ENCODE data around the gene MYBPH. TPM values are rescaled to one million over a fixed set of nuclear protein-coding genes. Genes with fewer than 3 reads are reported as not detected.
A peak's percentile ranks its signal among the peaks of the same experiment; 100 is the strongest.

The MYBPH gene
- total and polyA plus RNA-seq, 7 donors, result not detected

GRCh38 chr1:203188686-203189232 is 13.1 kb upstream of the MYBPH start:
- intact Hi-C loops (cut with DNase I), result no loop called here
- no peaks in the 10 kb centered on the region for H3K4me1 ChIP-seq
- TF ChIP-seq CTCF (IDR thresholded peaks at IDR 0.05), result no peak
- no peak for TF ChIP-seq POLR2AphosphoS5 (IDR thresholded peaks at IDR 0.05)
- TF ChIP-seq EP300 (IDR thresholded peaks at IDR 0.05), result no peak
- TF ChIP-seq POLR2A (IDR thresholded peaks at IDR 0.05), result no peak
- 53 to 84% methylated on average over 4 of the region's 4 CpGs for WGBS, 2 donors
- no peaks in the 10 kb centered on the region for H3K36me3 ChIP-seq
- no peak overlapping the region for H3K4me3 ChIP-seq
- peak; percentile 3 for DNase-seq
- no peaks in the 10 kb centered on the region for H3K27me3 ChIP-seq
- peaks cover 0 to 3% (median 0%) of the 10 kb centered on the region in 4 donors for H3K9me3 ChIP-seq
- H3K27ac ChIP-seq, result no peak overlapping the region

GRCh38 chr1:203187689-203188264 is 12.2 kb upstream of the MYBPH start:
- no peaks in the 10 kb centered on the region for H3K36me3 ChIP-seq
- H3K4me3 ChIP-seq, result no peak overlapping the region
- H3K27ac ChIP-seq, result no peak overlapping the region
- peak; percentile 0 for DNase-seq
- no peaks in the 10 kb centered on the region for H3K27me3 ChIP-seq
- H3K9me3 ChIP-seq, result peaks cover 0 to 3% (median 0%) of the 10 kb centered on the region in 4 donors
- intact Hi-C loops (cut with DNase I), result no loop called here
- TF ChIP-seq CTCF (IDR thresholded peaks at IDR 0.05) (no peak), EP300 (IDR thresholded peaks at IDR 0.05) (no peak), POLR2A (IDR thresholded peaks at IDR 0.05) (no peak), POLR2AphosphoS5 (IDR thresholded peaks at IDR 0.05) (no peak)
- 78 to 93% methylated on average over 3 of the region's 3 CpGs for WGBS, 2 donors
- no peaks in the 10 kb centered on the region for H3K4me1 ChIP-seq

- no peaks in the 10 kb centered on the region for H3K27me3 ChIP-seq
- no peak for TF ChIP-seq POLR2AphosphoS5 (IDR thresholded peaks at IDR 0.05)
- peak; percentile 56 for DNase-seq
- intact Hi-C loops (cut with DNase I), result no loop called here
- no peaks in the 10 kb centered on the region for H3K4me1 ChIP-seq
- H3K27ac ChIP-seq, result no peak overlapping the region
- 65 to 77% methylated on average over 7 of the region's 7 CpGs for WGBS, 2 donors
- H3K36me3 ChIP-seq, result no peaks in the 10 kb centered on the region
- no peak overlapping the region for H3K4me3 ChIP-seq
- H3K9me3 ChIP-seq, result peaks cover 0 to 3% (median 0%) of the 10 kb centered on the region in 4 donors
These were observed 11.7 kb upstream of the MYBPH start for GRCh38 chr1:203187304-203187685.

GRCh38 chr1:203186446-203187303 is 11.0 kb upstream of the MYBPH start, which contains the start of gene CHI3L1:
Gene CHI3L1 (minus strand): TSS chr1:203186704. CDS start chr1:203186623, 81 bp downstream.
- Histone ChIP-seq H3K4me3 (no peak within 1 kb of the TSS), H3K4me1 (no peaks in the 10 kb centered on the region), H3K27ac (no peak within 1 kb of the TSS), H3K27me3 (no peaks in the 10 kb centered on the region), H3K36me3 (no peaks in the 10 kb centered on the region), H3K9me3 (peaks cover 0 to 3% (median 0%) of the 10 kb centered on the region in 4 donors)
- no peak for TF ChIP-seq CTCF (IDR thresholded peaks at IDR 0.05)
- no peak for TF ChIP-seq POLR2AphosphoS5 (IDR thresholded peaks at IDR 0.05)
- no peak for TF ChIP-seq POLR2A (IDR thresholded peaks at IDR 0.05)
- WGBS, 2 donors, result 35 to 48% methylated on average over 14 of the region's 14 CpGs
- intact Hi-C loops (cut with DNase I), result no loop called here
- peak; percentile 64 for DNase-seq

- Histone ChIP-seq H3K4me1 (no peaks in the 10 kb centered on the region), H3K4me3 (no peak overlapping the region), H3K27ac (no peak overlapping the region), H3K27me3 (no peaks in the 10 kb centered on the region), H3K36me3 (no peaks in the 10 kb centered on the region), H3K9me3 (peaks cover 0 to 3% (median 0%) of the 10 kb centered on the region in 4 donors)
- DNase-seq, result peak; percentile 28
- intact Hi-C loops (cut with DNase I), result no loop called here
- WGBS, 2 donors, result 61 to 78% methylated on average over 5 of the region's 5 CpGs
- TF ChIP-seq EP300 (IDR thresholded peaks at IDR 0.05), result no peak
- no peak for TF ChIP-seq POLR2A (IDR thresholded peaks at IDR 0.05)
- no peak for TF ChIP-seq CTCF (IDR thresholded peaks at IDR 0.05)
These were observed 10.4 kb upstream of the MYBPH start for GRCh38 chr1:203186091-203186445.

Data from sigmoid colon (tissue), 7 donors.